H1 (cell line): ENCODE measurements around the gene POGZ. TPM values are rescaled to one million over a fixed set of nuclear protein-coding genes. Genes with fewer than 3 reads are reported as not detected.
A peak's percentile ranks its signal among the peaks of the same experiment; 100 is the strongest.

Source experiments
- CTCF ChIA-PET: fragments of 300-600 bp; sonication (Branson Sonifier 250); formaldehyde crosslinking; loops from one replicate; lab custom pipeline; 2021; ENCODE audit not compliant: partially characterized antibody; lab: Charles Lee
- POLR2A ChIA-PET: fragments of 300-600 bp; sonication (Branson Sonifier 250); formaldehyde crosslinking; loops from one replicate; lab custom pipeline; 2021; ENCODE audit warnings: inconsistent platforms; ENCODE audit not compliant: partially characterized antibody; lab: Charles Lee
- DNase-seq, 2 experiments: peaks; one replicate each; pipeline versions ENCODE4 v3.0.0 to v3.0.0-alpha.2; 2010 to 2022; ENCODE audit warnings: low spot score in 2 of 2, low read depth in 1 of 2, mixed read lengths in 1 of 2
- FAIRE-seq: peaks from 2 replicates; lab custom pipeline; 2011; peaks lifted over from hg19 to GRCh38; lab: Jason Lieb, UNC
- H2AFZ ChIP-seq: 2 replicates; pipeline ENCODE4 v1.8.1; 2012; ENCODE audit warnings: low read length, inconsistent platforms
- H2AK5ac ChIP-seq: 2 replicates; pipeline ENCODE4 v1.6.1; 2013; ENCODE audit warnings: low read depth, low read length
- H2BK120ac ChIP-seq: replicated peaks from 2 replicates; pipeline ENCODE3; 2013; ENCODE audit warnings: low read depth, low read length, inconsistent platforms
- H2BK12ac ChIP-seq: 2 replicates; pipeline ENCODE4 v1.6.1; 2013; ENCODE audit warnings: low read depth, low read length
- H2BK15ac ChIP-seq: 2 replicates; pipeline ENCODE4 v1.6.1; 2013; ENCODE audit warnings: low read length
- H2BK20ac ChIP-seq: 2 replicates; pipeline ENCODE4 v1.6.1; 2013; ENCODE audit warnings: low read length
- H2BK5ac ChIP-seq: 2 replicates; pipeline ENCODE4 v1.6.1; 2013; ENCODE audit warnings: low read depth, low read length
- H3K14ac ChIP-seq: 2 replicates; pipeline ENCODE4 v1.6.1; 2013; ENCODE audit warnings: inconsistent platforms; ENCODE audit not compliant: insufficient read length
- H3K18ac ChIP-seq: 2 replicates; pipeline ENCODE4 v1.6.1; 2013; ENCODE audit warnings: low read length; ENCODE audit errors: extremely low read depth
- H3K23ac ChIP-seq: 2 replicates; pipeline ENCODE4 v1.6.1; 2013; ENCODE audit warnings: inconsistent platforms; ENCODE audit not compliant: insufficient read length
- H3K23me2 ChIP-seq: 2 replicates; pipeline ENCODE4 v1.6.1; 2013; ENCODE audit warnings: low read depth, low read length
- H3K27ac ChIP-seq: 2 replicates; pipeline ENCODE4 v1.6.1; 2011; ENCODE audit warnings: low read depth, low read length, inconsistent platforms
- H3K27me3 ChIP-seq, 4 experiments: replicated peaks in 1 of 4; 1 replicate in 1 of 4; 2 replicates in 3 of 4; pipeline versions ENCODE4 v1.6.1 to v1.8.1; 2011 to 2013; ENCODE audit warnings: low read length in 3 of 4, mild to moderate bottlenecking in 3 of 4, inconsistent platforms in 2 of 4, mixed read lengths in 2 of 4, moderate library complexity in 1 of 4; ENCODE audit not compliant: control insufficient read depth in 3 of 4, insufficient read depth in 3 of 4; ENCODE audit errors: extremely low read depth in 1 of 4
- H3K36me3 ChIP-seq, 4 experiments: 2 replicates each; pipeline versions ENCODE4 v1.6.1 to v1.8.1; 2011 to 2013; ENCODE audit warnings: mild to moderate bottlenecking in 4 of 4, low read length in 3 of 4, moderate library complexity in 2 of 4, control low read depth in 1 of 4, inconsistent platforms in 1 of 4; ENCODE audit not compliant: insufficient read depth in 4 of 4, control insufficient read depth in 2 of 4
- H3K4ac ChIP-seq: replicated peaks from 2 replicates; pipeline ENCODE3; 2013; ENCODE audit warnings: low read length, low read depth, mixed read lengths, inconsistent platforms; ENCODE audit not compliant: insufficient read length
- H3K4me1 ChIP-seq, 4 experiments: replicated peaks in 1 of 4; 1 replicate in 1 of 4; 2 replicates in 3 of 4; pipeline versions ENCODE4 v1.6.1 to v1.8.1; 2011 to 2013; ENCODE audit warnings: low read length in 3 of 4, inconsistent platforms in 2 of 4, mixed read lengths in 1 of 4; ENCODE audit not compliant: insufficient read depth in 4 of 4, control insufficient read depth in 3 of 4
- H3K4me2 ChIP-seq, 2 experiments: 2 replicates each; pipeline versions ENCODE4 v1.6.1 to v1.8.1; 2011 to 2013; ENCODE audit warnings: low read depth in 2 of 2, low read length in 2 of 2, control low read depth in 1 of 2, inconsistent platforms in 1 of 2, mild to moderate bottlenecking in 1 of 2; ENCODE audit not compliant: insufficient read depth in 1 of 2
- H3K4me3 ChIP-seq, 4 experiments: fragments of 200-600, 300-600 bp in 1 of 4; sonication (generic), shearing (Covaris generic), sonication (Bioruptor Twin) in 1 of 4; 2 replicates each; pipeline versions ENCODE4 v1.5.1 to v1.8.1; 2011 to 2016; ENCODE audit warnings: low read length in 4 of 4, low read depth in 3 of 4, control low read depth in 2 of 4, inconsistent platforms in 2 of 4, mild to moderate bottlenecking in 2 of 4, mixed read lengths in 1 of 4, moderate library complexity in 1 of 4; ENCODE audit not compliant: insufficient read depth in 2 of 4; ENCODE audit errors: extremely low read depth in 1 of 4
- H3K56ac ChIP-seq: replicated peaks from 2 replicates; pipeline ENCODE3; 2013; ENCODE audit warnings: low read depth, mild to moderate bottlenecking, mixed read lengths, low read length, inconsistent platforms; ENCODE audit not compliant: insufficient read length
- H3K79me1 ChIP-seq: 2 replicates; pipeline ENCODE4 v1.6.1; 2013; ENCODE audit warnings: low read depth, low read length, control low read depth
- H3K79me2 ChIP-seq, 2 experiments: 2 replicates each; pipeline versions ENCODE4 v1.6.1 to v1.8.1; 2012 to 2013; ENCODE audit warnings: low read length in 2 of 2, mild to moderate bottlenecking in 2 of 2, inconsistent platforms in 1 of 2; ENCODE audit not compliant: insufficient read depth in 2 of 2, control insufficient read depth in 1 of 2
- H3K9ac ChIP-seq, 4 experiments: replicated peaks in 1 of 4; 1 replicate in 1 of 4; 2 replicates in 3 of 4; pipeline versions ENCODE4 v1.6.1 to v1.8.1; 2011 to 2013; ENCODE audit warnings: low read depth in 3 of 4, low read length in 3 of 4, control low read depth in 2 of 4, mild to moderate bottlenecking in 2 of 4, moderate library complexity in 2 of 4, inconsistent platforms in 1 of 4; ENCODE audit errors: extremely low read depth in 1 of 4
- H3K9me3 ChIP-seq, 2 experiments: 2 replicates each; pipeline versions ENCODE4 v1.6.1 to v1.8.1; 2012 to 2013; ENCODE audit warnings: mild to moderate bottlenecking in 2 of 2, moderate library complexity in 2 of 2, control low read depth in 1 of 2, inconsistent platforms in 1 of 2, low read depth in 1 of 2, low read length in 1 of 2, mixed read lengths in 1 of 2; ENCODE audit not compliant: insufficient read depth in 2 of 2
- H4K20me1 ChIP-seq, 2 experiments: replicated peaks in 1 of 2; 2 replicates each; pipeline versions ENCODE3 to v1.8.1; 2011 to 2013; ENCODE audit warnings: inconsistent platforms in 2 of 2, low read length in 2 of 2, mild to moderate bottlenecking in 1 of 2; ENCODE audit not compliant: insufficient read depth in 2 of 2, control insufficient read depth in 1 of 2
- H4K5ac ChIP-seq: 2 replicates; pipeline ENCODE4 v1.6.1; 2013; ENCODE audit warnings: low read length, low read depth, mixed read lengths, inconsistent platforms; ENCODE audit not compliant: insufficient read length
- H4K8ac ChIP-seq: 2 replicates; pipeline ENCODE4 v1.8.0; 2013; ENCODE audit warnings: mild to moderate bottlenecking, moderate library complexity, low read length, inconsistent platforms; ENCODE audit not compliant: insufficient read depth; ENCODE audit errors: extremely low read depth
- H4K91ac ChIP-seq: replicated peaks from 2 replicates; pipeline ENCODE3; 2013; ENCODE audit warnings: low read length, mixed read lengths, inconsistent platforms; ENCODE audit not compliant: insufficient read length
- BACH1 ChIP-seq: IDR thresholded peaks from 2 replicates; pipeline ENCODE4 v1.6.1; 2012; ENCODE audit warnings: low read length, improper control_type of control experiment
- POLR2A ChIP-seq, 2 experiments: IDR thresholded peaks; 1 replicate in 1 of 2; 2 replicates in 1 of 2; pipeline ENCODE4 v1.6.1; 2011; ENCODE audit warnings: low read depth in 2 of 2, low read length in 2 of 2, mild to moderate bottlenecking in 2 of 2; ENCODE audit errors: control extremely low read depth in 1 of 2
- WGBS, 2 experiments: shearing (Covaris generic) in 1 of 2; methylation state at CpG; one replicate each; pipeline versions ENCODE4 v1.1.6 to v1.1.7; 2013 to 2015; ENCODE audit warnings: low lambda C conversion rate in 2 of 2, mixed read lengths in 2 of 2, inconsistent platforms in 1 of 2, low coverage in 1 of 2, missing lambda C conversion rate in 1 of 2; ENCODE audit not compliant: insufficient replicate concordance in 2 of 2, insufficient coverage in 1 of 2, insufficient read length in 1 of 2; ENCODE audit errors: extremely low coverage in 1 of 2, missing lambda C conversion rate in 1 of 2; 5-methylcytosine and 5-hydroxymethylcytosine counted together
- polyA plus RNA-seq, 7 experiments: library from polyadenylated mRNA; depleted of rRNA in 3 of 7; stranded (reverse) in 5 of 7; unstranded in 2 of 7; fragments of >200 nt in 5 of 7; fragments of 200-250 nt in 2 of 7; gene quantifications; 1 replicate in 5 of 7; 2 replicates in 1 of 7; 4 replicates in 1 of 7; pipeline versions ENCODE4 v1.2.1 to v1.2.3, GENCODE V29; 2011 to 2013; ENCODE audit warnings: missing spikeins in 2 of 7, mixed read lengths in 2 of 7
- total RNA-seq: library from RNA; stranded (reverse); fragmentation: NEBNext Ultra II Directional; extraction: Animal tissue kit (Norgen Biotek cat#: 25700); gene quantifications from 2 replicates; pipeline ENCODE4 v1.2.1, GENCODE V29; 2021

Gene POGZ
- total and polyA plus RNA-seq, 2 of the 8 experiments (the other 6 are each of a cell fraction or from before 2014, with no cell fraction given) = 66.4 to 105 TPM

DNA sequence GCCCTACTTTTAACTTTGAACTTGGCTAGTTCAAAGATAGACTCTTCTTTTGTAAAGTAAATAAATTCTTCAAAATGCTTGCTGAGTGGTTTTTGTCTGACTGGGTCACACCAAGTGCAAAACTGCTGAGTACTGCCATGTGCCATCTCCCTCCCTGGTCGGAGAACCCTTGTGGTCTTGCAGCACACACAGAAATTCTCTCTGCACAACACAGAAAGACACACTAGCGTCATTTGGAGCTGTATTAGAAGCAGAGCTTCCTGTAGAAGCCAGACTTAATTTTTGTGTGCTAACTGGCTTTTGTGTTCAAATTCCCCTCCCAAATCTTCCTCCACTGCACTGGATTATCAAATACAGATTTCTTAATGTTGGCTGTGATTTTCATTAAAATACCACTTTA is 57.4 kb downstream of the POGZ start:
- Histone ChIP-seq H3K18ac (no peak overlapping the region), H3K9ac (no peak overlapping the region), H4K5ac (no peak overlapping the region), H4K91ac (no peak overlapping the region), H3K56ac (no peak overlapping the region), H3K36me3 (peaks cover 27 to 55% (median 43%) of the 10 kb centered on the region in 4 experiments), H3K9me3 (no peaks in the 10 kb centered on the region), H3K4me2 (no peak overlapping the region), H2BK120ac (no peak overlapping the region), H4K20me1 (peaks cover 7 to 21% of the 10 kb centered on the region in 2 experiments), H3K79me2 (peaks cover 9 to 15% of the 10 kb centered on the region in 2 experiments; a peak in 3 of 4 replicates), H3K23ac (no peak overlapping the region), H2BK15ac (no peak overlapping the region), H3K14ac (no peak overlapping the region), H2AK5ac (no peak overlapping the region), H3K23me2 (0 out of 2 replicates have a peak, but pooled peaks cover 3% of the 10 kb centered on the region), H3K27me3 (no peaks in the 10 kb centered on the region), H3K79me1 (peaks cover 11% of the 10 kb centered on the region), H2AFZ (no peak overlapping the region), H3K4me1 (peaks cover 0 to 4% (median under 1%) of the 10 kb centered on the region in 4 experiments; a peak in 3 of 7 replicates), H2BK12ac (no peak overlapping the region), H3K27ac (no peak overlapping the region), H3K4me3 (no peak overlapping the region), H3K4ac (no peak overlapping the region), H4K8ac (no peak overlapping the region), H2BK20ac (no peak overlapping the region), H2BK5ac (no peak overlapping the region)
- no peak for FAIRE-seq
- CTCF ChIA-PET = interaction anchor here (1.1 to 2.0 kb wide), 2 partner anchors 49 to 109 kb away, joined by 5 to 6 read pairs; no protein-coding TSS in a partner anchor
- TF ChIP-seq BACH1 (no peak), POLR2A (IDR thresholded peaks at IDR 0.05; ENCODE audit: control extremely low read depth in 1 of 2, low read depth in 2 of 2, low read length in 2 of 2) (peak in 1 of 2 experiments; percentile 61; a peak in 2 of 3 replicates)
- POLR2A ChIA-PET = interaction anchor here (0.7 to 5.1 kb wide), 6 partner anchors 10 to 34 kb away, joined by 3 to 42 read pairs (median 3); no protein-coding TSS in a partner anchor
- DNase-seq = no peak
- WGBS, 2 experiments = 92% methylated on average over 2 of the region's 2 CpGs; no CpG with 5 or more reads in 1 of the 2 experiments
